ENCODE measurements around the gene LYZ.
"Not testable (repeated sequence)": the region's sequence is repeated elsewhere in the genome, so short reads cannot be mapped to it uniquely, and the experiment has no call there.

LYZ gene

DNA sequence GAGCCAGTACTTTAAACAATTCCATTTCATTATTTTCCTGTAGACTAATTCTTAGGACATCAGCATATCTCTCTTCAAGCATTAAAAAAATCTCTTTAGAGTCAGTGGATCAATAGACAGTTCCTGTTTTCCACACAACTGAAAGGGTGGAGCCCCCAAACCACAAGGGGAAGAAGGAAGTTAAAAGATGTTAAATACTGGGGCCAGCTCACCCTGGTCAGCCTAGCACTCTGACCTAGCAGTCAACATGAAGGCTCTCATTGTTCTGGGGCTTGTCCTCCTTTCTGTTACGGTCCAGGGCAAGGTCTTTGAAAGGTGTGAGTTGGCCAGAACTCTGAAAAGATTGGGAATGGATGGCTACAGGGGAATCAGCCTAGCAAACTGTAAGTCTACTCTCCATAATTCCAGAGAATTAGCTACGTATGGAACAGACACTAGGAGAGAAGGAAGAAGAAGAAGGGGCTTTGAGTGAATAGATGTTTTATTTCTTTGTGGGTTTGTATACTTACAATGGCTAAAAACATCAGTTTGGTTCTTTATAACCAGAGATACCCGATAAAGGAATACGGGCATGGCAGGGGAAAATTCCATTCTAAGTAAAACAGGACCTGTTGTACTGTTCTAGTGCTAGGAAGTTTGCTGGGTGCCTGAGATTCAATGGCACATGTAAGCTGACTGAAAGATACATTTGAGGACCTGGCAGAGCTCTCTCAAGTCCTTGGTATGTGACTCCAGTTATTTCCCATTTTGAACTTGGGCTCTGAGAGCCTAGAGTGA is at the start of gene LYZ:
TSS of gene LYZ (plus strand) at position 220 of the 777 bp plus-strand sequence. CDS start at position 248, 28 bp downstream.
- FAIRE-seq: no peak

DNA sequence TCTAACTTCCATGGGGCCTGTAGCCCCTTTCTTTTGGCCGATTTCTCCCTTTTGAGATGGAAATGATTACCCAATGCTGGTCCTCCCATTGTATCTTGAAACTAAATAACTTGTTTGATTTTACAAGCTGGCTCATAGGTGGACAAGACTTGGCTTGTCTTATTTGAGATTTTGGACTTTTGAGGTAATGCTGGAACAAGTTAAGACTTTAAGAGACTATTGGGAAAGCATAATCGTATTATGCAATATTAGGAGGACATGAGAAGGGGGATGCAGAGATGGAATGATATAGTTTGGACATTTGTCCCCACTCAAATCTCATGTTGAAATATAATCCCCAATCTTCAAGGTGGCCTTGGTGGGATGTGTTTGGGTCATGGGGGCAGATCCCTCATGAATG is 49.2 kb upstream of the LYZ start:
- FAIRE-seq: no peak

DNA sequence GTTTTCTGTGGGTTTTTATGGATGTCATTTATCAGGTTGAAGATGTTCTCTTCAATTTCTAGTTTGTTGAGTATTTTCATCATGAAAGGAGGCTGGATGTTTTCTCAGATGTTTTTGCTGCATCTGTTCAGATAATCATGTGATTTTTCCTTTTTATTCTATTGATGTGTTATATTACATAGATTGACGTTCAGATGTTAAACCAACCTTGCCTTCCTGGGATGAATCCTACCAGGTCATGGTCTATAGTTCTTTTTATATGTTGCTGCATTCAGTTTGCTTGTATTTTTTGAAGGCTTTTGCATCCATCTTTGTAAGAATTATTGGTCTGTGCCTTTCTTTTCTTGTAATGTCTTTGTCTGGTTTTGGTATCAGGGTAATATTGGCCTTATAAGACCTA is 43.9 kb upstream of the LYZ start:
- no peak for FAIRE-seq

DNA sequence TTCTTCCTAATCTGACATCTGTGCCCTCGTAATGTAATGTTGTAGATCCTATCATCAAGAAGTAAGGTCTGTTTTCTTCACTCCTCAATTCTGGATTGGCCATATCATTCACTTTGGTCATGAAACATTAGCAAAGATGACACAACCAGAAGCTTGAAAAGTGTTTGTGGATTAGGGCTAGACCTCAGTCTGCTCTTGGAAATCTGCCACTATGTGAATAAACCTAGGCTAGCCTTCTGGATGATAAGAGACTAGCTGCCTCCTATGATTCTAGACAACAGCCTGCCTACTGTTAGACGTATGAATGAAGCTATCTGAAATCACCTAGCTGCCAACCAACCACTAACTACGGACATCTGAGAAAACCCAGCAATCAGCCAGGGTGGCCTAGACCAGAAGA is 38.7 kb upstream of the LYZ start:
- FAIRE-seq: no peak

DNA sequence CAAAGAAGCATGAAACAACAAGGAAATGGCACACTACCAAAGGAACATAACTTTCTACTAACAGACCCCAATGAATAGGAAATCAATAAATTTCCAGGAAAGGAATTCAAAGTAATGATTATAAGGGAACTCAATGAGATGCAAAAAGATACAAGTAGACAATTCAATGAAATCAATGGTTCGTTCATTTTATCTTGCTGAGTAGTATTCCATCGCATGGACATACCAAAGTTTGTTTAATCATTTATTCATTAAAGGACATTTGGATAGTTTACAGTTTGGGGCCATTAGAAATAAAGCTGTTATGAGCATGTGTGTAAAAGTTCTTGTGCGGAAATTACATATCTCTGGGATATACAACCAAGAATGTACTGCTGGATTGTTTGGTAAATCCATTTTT is 35.0 kb upstream of the LYZ start:
- FAIRE-seq: no peak

DNA sequence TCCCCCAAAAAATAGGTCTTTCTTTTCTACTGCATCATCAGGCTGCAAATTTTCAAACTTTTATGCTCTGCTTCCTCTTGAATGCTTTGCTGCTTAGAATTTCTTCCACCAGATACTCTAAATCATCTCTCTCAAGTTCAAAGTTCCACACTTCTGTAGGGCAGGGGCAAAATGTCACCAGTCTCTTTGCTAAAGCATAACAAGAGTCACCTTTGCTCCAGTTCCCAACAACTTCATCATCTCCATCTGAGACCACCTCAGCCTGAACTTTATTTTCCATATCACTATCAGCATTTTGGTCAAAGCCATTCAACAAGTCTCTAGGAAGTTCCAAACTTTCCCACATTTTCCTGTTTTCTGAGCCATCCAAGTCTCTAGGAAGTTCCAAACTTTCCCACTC is 31.4 kb upstream of the LYZ start:
- FAIRE-seq: not testable (repeated sequence)

DNA sequence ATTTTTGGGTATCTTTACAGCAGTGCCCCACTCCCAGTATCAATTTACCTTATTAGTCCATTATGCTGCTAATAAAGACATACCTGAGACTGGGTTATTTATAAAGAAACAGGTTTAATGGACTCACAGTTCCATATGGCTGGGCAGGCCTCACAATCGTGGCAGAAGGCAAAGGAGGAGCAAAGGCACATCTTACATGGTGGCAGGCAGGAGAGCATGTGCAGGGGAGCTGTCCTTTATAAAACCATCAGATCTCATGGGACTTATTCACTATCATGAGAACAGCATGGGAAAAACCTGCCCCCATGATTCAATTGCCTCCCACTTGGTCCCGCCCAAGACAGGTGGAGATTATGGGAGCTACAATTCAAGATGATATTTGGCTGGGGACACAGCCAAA is 30.9 kb upstream of the LYZ start:
- FAIRE-seq: not testable (repeated sequence)

DNA sequence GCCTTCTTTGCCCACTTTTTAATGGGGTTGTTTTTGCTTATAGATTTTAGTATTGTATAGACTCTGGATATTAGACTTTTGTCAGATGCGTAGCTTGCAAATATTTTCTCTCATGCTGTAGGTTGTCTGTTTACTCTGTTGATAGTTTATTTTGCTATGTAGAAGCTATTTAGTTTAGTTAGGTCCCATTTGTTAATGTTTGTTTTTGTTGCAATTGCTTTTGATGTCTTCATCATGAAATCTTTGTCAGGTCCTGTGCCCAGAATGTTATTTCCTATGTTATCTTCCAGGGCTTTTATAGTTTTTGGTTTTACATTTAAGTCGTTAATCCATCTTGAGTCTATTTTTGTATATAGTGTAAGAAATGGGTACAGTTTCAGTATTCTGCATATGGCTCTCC is 30.0 kb upstream of the LYZ start:
- FAIRE-seq: no peak

DNA sequence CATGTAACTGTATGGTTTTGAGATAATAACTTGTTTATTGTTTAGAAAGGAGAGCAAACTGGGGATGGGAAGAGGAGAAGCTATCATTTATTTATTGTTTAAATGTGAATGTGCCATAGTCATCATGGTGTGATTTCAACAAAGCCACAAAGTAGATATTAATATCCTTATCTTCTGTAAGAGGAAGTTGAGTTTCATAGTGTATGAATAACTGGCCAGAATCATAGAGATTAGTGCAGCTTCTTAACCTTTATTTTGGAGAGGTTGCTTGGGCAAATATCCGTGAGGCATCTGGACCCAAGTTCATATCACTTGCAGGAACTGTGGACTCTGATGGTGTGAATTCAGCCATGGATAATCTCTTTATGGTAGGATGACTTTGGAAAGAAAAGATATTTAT is 26.8 kb upstream of the LYZ start:
- FAIRE-seq: no peak

DNA sequence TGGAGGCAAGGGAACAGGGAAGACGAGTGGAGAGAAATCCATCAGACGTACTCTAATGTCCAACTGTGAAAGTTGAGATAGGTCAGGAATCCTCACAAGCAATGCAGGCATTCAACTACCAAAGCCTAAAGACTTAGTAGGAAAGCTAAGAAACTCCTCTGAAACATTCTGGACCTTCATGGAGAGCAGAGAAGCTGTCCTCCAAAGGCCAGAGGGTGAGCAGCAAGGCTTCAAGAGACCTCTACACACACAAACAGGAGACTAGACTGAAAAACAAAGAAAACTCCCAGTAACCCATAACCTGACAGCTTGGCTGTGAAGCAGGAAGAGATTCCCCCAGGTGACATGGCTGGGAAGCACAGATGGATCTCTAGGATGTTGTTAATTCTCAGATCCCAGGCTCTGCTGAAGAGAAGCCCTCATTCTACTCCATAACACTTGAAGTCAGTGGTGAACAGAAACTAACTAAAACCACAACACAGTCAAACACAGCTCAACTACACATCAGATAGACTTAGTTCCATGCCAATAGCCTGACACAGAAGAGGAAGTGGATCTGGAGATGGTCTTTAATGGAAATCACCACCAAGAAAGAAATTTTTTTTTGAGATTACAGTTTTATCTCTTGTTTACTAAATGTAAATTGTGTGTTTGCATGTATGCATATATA is 23.2 kb upstream of the LYZ start:
- FAIRE-seq: no peak

DNA sequence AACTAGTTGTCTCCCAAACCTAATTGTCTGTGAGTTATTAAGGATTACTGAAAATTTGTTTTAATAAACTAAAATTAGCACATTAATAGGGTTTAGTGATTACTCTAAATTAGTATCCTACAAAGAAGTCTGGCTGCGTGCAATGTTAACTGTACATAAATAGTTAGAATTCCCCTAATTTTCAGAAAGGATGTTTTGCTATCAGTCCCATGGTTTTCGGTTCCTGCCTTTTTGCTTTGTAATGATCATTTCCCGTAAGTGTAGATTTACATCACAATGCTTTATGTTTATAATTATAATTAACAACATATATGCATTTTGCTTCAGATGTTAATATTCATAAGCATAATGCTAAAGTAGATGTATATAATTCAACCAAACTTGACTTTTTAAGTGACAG is 19.8 kb upstream of the LYZ start:
- FAIRE-seq: no peak

DNA sequence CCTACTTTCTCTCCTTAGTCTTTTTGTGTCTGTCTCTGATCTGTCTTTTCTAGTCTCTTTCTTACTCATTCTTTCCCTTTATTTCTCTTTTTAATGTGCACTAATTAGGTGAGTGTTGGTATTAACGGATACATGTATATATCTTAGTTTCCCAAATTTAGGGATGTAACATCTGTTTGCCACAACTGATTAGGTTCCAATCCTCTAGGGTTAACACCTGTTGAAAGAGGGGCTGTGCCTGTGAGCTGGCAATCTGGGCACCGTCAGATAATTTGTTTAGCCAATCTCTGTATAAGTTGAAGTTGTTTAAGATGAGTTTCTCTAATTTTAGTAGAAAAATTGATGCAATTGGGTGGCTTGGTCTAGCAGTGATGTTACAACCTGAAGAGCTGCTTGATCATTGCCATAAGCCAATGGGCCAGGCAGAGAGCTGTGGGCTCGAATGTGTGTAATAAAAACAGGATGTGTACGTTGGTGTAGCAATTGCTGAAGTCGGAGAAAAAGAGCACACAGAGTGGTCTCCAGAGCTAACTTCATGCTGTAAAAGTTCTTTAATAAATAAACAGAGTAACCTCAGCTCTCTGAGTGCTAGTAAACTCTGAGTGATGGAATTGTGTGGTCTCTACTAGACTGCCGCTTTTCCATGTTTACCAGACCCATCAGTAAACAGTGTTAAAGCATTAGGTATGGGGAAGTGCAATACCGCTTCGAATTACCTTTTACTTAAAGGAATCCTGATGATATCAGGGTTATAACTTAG is 18.3 kb upstream of the LYZ start:
- FAIRE-seq: no peak

DNA sequence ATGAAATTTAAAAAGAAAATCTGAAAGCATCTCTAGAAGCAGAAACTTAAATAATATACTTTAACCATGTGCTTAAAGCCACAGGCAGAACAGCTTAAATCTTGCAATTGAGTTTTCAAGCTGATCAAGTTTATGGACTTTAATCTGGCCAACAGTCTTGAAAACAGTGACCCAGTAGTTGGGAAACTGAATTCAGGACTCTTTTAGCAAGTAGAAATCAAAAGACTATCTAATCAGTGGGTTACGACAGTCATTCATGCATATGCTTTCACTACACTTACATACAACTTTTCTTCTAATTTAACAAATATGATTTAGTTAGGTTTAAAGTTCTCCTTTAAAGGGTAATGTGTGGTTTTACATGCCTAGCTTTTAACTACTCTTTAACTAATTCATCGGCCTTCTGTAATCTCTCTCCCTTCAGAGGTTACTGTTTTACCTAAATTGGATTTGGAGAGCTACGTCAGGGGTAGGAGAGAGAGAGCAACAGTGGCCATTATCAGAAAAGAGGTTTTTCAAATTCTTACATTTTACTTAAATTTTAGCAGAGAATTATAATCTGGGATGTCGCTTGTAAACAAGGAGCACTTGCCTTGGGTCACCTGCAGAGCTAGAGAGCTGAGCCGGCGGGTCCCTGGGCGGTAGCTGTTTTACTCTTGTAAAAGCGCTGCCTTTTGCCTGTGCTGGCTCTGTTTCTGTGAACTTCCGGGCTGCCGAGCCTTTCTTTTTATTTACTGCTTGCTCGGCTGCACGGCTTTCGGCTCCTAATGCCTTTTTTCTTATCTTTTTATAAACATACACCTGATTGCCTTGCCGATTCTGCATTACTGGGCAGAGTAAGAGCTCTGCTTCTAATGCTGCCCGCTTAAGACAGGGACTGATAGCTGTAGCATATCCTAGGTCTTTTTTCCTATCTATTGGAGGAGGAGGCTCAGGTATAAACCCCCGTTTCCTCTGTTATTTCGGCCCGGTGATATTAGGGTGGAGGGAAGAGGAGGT is 17.4 kb upstream of the LYZ start:
- FAIRE-seq: no peak

DNA sequence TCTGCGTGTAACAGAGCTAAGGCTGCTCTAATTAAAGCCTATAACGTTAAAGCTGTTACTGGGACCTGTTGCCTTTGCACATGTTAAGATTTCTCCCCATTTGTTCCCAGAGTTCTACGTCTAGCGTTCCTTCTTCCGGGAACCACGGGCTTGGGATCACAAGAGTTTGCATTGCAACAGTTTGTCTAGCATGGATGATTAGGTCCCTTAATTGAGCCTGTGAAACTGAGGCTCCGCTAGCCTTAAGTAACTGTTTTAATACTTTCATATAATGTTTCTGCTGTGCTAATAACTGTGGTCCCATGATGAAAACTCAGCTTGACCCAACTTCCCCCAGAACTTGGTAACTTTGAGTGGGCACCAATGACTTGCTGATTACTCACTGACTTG is 16.7 kb upstream of the LYZ start:
- no peak for FAIRE-seq

DNA sequence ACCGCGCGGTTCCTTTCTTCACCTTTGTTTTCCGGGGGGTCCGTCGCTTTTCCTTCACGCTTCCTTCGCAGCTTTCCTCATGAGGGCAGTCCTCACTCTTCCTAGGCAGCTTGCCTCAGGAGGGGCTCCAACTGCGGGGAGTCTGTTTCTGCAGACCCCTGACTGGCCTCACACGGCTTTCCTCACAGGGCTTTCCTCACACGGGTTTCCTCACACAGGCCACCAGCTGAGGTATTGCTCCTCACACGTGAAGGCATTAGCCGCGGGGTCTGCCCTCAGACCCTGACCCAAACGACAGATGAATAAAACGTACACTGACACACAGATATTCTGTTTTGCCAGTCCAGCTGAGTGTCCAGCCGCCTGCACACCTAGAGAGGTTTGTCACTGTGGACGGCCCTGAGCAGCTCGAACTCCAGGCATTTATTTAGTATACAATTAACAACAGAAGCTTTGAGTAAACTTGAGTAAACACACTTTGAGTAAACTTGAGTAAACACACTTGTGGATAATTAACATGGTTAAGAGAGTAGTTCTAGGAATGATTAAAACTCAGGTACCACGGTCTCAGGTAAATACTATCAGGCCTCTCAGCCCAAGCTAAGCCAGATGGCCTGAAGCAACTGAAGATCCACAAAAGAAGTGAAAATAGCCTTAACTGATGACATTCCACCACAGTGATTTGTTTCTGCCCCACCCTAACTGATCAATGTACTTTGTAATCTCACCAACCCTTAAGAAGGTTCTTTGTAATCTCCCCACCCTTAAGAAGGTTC is 16.1 kb upstream of the LYZ start:
- FAIRE-seq: no peak

DNA sequence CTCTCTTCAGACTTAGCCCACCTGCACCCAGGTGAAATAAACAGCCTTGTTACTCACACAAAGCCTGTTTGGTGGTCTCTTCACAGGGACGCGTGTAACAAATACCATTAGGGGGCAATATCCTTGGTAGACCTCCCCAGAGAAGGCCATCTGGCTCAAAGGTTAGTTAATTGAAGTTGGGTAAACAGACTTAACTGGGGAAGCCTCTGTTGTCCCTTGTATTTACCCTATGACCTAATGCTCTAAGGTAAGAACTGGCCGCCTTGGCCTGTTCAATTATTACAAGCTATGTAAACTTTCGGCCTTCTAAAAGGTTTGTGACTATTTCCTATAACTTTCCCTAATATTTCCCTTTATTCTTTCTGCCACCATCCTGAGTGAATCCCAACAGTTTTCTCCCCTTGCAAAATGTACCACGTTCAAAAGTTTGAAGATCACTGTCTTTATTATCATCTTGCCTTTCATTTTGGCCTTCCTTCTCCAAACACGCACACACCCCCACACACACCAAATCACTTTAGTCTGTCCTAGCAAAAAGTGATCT is 15.3 kb upstream of the LYZ start:
- FAIRE-seq: no peak

DNA sequence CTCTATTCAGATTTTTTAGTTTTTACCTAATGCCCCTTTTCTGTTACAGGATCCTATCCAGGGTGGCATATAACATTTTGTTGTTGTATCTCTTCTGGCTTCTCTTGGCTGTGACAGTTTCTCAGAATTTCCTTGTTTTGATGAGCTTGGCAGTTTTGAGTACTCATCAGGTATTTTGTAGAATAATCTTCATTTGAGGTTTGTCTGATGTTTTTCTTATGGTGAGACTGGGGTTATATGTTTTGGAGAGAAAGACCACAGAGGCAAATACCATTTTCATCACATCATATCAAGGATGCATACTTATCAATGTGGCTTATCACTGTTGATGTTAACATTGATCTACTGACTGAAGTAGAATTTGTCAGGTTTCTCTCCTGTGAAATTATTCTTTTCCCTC is 14.0 kb upstream of the LYZ start:
- no peak for FAIRE-seq

DNA sequence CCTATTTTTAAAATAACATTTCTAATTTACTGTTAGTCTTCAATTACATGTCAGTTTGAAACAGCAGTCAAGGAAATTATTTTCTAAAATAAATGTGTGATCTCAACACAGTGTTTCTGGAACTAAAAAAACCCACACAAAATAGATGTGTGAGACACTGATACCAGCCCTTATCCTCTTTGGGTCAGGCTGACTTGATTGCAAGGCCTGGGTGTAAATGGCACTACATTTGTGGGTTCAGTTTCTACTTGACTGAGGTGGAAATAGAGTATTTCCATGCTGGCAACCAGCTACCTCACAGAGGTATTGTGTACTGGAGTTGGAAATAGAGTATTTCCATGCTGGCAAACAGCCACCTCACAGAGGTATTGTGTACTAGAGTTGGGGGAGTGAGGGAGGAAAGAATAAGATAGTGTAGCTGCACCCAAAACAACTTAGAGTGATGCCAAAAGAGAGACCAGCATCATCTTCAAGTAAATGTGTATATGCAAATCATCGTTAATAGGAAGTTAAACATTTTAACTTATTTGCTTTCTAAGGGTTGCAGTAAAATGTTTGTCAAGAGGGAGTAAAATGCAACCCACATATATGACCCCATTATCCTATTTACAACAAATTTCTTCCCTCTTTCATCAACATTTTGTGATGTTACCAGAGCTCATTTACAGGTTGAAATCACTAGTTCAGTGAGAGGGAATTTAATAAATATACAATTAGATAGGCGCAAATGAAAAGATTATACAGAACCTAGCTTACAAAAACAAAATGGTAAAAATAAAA is 10.7 kb upstream of the LYZ start:
- no peak for FAIRE-seq

DNA sequence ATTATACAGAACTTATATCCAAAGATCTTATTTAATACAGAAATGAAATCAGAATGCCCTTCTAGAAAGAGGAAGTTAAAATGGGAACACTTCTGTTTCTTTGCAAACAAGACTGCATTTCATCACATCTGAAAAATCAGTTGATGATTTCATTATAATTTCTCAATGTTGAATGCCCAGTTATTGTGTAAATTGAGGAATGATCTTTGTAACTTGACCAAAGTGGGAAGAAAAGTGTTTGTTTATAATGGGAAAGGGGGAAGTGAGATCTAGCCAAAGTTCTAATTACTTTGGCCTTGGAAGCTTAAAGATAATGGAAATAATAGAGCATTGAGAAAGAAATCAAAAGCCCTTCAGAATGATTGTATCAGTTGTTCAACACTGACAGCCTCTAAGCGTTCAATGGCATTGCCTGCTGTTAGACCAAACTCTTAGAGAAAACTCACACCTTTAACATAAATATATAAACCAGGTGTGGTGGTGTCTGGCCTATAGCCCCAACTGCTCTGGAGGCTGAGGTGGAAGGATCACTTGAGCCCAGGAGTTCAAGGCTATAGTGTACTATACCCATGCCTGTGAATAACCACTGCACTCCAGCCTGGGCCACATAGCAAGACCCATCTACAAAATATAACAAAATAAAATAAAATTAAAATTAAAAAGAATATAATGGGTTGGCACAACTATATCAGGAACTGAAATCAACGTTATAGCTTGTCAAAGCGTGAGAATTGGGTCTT is 9.9 kb upstream of the LYZ start:
- FAIRE-seq: no peak

DNA sequence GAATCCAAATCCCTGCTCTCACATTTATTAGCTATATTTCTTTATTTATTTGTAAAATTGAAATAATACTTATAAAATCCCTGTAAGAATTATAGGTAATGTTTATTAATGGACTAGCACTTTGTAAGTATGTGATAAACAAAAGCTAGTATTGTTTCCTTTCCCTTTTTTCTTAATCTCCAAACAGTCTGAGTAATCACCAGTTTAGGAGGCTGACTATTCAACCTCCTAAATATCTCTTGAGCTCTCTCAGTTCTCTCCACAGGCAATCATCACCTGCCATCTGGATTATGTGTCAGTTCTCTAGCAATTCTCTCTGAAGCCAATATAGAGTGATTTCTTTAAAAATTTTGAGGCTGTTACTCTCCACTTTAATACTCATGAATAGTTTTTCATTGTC is 9.2 kb upstream of the LYZ start:
- FAIRE-seq: no peak

Data from TTC549 (cell line).